K562 (cell line): ENCODE results near the gene ADAT3. TPM values are rescaled to one million over a fixed set of nuclear protein-coding genes. Genes with fewer than 3 reads are reported as not detected.

ENCODE experiments used
- ATAC-seq: fragments of 200-7000 bp; cut with Tn5 transposase; 3 replicates; pipeline ENCODE4 v1.9.1; 2020; ENCODE audit warnings: moderate library complexity
- BruUV-seq: library from RNA; stranded (reverse); fragments of 400-500 nt; replicated peaks from 2 replicates; lab custom pipeline; 2021; lab: Mats Ljungman, UMichigan
- CTCF ChIA-PET: fragments of 300-600 bp; formaldehyde crosslinking; extraction: SDS; loops from one replicate; lab custom pipeline; 2021; ENCODE audit warnings: low intra/inter-chr PET ratio; lab: Yijun Ruan, JAX
- POLR2A ChIA-PET: fragments of 300-600, 350-650 bp; sonication (Branson Sonifier 250); formaldehyde crosslinking; extraction: SDS; loops from one replicate; lab custom pipeline; 2021; ENCODE audit warnings: antibody characterized with exemption, inconsistent platforms; lab: Yijun Ruan, JAX
- DNase-seq, 4 experiments: peaks; one replicate each; pipeline versions ENCODE4 v3.0.0 to v3.0.0-alpha.2; 2011 to 2018; ENCODE audit warnings: low spot score in 3 of 4, mixed read lengths in 3 of 4; ENCODE audit errors: extremely low read depth in 1 of 4
- FAIRE-seq: peaks from 2 replicates; lab custom pipeline; 2011; peaks lifted over from hg19 to GRCh38; lab: Jason Lieb, UNC
- H2AFZ ChIP-seq: 2 replicates; pipeline ENCODE4 v1.6.0; 2011; ENCODE audit warnings: low read depth, low read length, control low read depth, inconsistent platforms
- H3K27ac ChIP-seq: fragments of 200-600 bp; 3 replicates; pipeline ENCODE4 v1.8.0; 2011; ENCODE audit warnings: low read depth, mild to moderate bottlenecking, control low read depth, inconsistent platforms, low read length, moderate library complexity, mixed read lengths; ENCODE audit errors: extremely low read depth
- H3K27me3 ChIP-seq, 2 experiments: fragments of 300-600 bp in 1 of 2; 2 replicates in 1 of 2; 3 replicates in 1 of 2; pipeline versions ENCODE4 v1.6.0 to v1.8.0; 2011; ENCODE audit warnings: inconsistent platforms in 2 of 2, low read length in 2 of 2, mild to moderate bottlenecking in 1 of 2, mixed read lengths in 1 of 2, moderate library complexity in 1 of 2; ENCODE audit not compliant: control insufficient read depth in 2 of 2, insufficient read depth in 2 of 2
- H3K36me3 ChIP-seq: fragments of 300-600 bp; 3 replicates; pipeline ENCODE4 v1.8.0; 2011; ENCODE audit warnings: mild to moderate bottlenecking, low read length, inconsistent platforms; ENCODE audit not compliant: control insufficient read depth, insufficient read depth
- H3K4me1 ChIP-seq, 2 experiments: fragments of 200-600 bp in 1 of 2; replicated peaks in 1 of 2; 2 replicates in 1 of 2; 3 replicates in 1 of 2; pipeline versions ENCODE4 v1.5.1 to v1.8.0; 2011; ENCODE audit warnings: inconsistent platforms in 2 of 2, low read length in 2 of 2, mild to moderate bottlenecking in 1 of 2, mixed read lengths in 1 of 2, moderate library complexity in 1 of 2; ENCODE audit not compliant: control insufficient read depth in 2 of 2, insufficient read depth in 2 of 2
- H3K4me2 ChIP-seq: 2 replicates; pipeline ENCODE4 v1.6.1; 2011; ENCODE audit warnings: low read length, control low read depth, inconsistent platforms, mixed read lengths; ENCODE audit not compliant: insufficient read depth
- H3K4me3 ChIP-seq: fragments of 200-600 bp; sonication (generic), shearing (Covaris generic); 2 replicates; pipeline ENCODE4 v1.5.1; 2016; ENCODE audit warnings: control low read depth, inconsistent platforms
- H3K79me2 ChIP-seq: fragments of 200-600 bp; 3 replicates; pipeline ENCODE4 v1.8.0; 2011; ENCODE audit warnings: low read length, inconsistent platforms; ENCODE audit not compliant: control insufficient read depth, insufficient read depth
- H3K9ac ChIP-seq, 2 experiments: 2 replicates each; pipeline versions ENCODE4 v1.6.0 to v1.6.1; 2011; ENCODE audit warnings: low read depth in 2 of 2, low read length in 2 of 2, control low read depth in 1 of 2, inconsistent platforms in 1 of 2, mild to moderate bottlenecking in 1 of 2, mixed read lengths in 1 of 2; ENCODE audit not compliant: insufficient read depth in 1 of 2
- H3K9me1 ChIP-seq: one replicate; pipeline ENCODE4 v1.6.0; 2011; ENCODE audit warnings: inconsistent platforms, mild to moderate bottlenecking, low read length, moderate library complexity; ENCODE audit not compliant: control insufficient read depth, insufficient read depth
- H3K9me3 ChIP-seq: replicated peaks from 2 replicates; pipeline ENCODE4 v1.5.1; 2011; ENCODE audit warnings: low read depth, low read length, inconsistent platforms; ENCODE audit not compliant: control insufficient read depth, insufficient read depth
- H4K20me1 ChIP-seq: replicated peaks from 2 replicates; pipeline ENCODE4 v1.6.1; 2011; ENCODE audit warnings: low read length, inconsistent platforms, mixed read lengths; ENCODE audit not compliant: control insufficient read depth, insufficient read depth
- ELF4 ChIP-seq: fragments of 450-650 bp; formaldehyde crosslinking; IDR thresholded peaks from 2 replicates; pipeline ENCODE4 v1.4.0; 2022; ENCODE audit warnings: missing genetic modification characterization
- HNRNPL ChIP-seq: fragments of 200-400 bp; formaldehyde crosslinking; IDR thresholded peaks from 2 replicates; pipeline ENCODE4 v1.6.1; 2017; ENCODE audit warnings: low read depth, mild to moderate bottlenecking, low read length
- POLR2G ChIP-seq: fragments of 200-400 bp; formaldehyde crosslinking; IDR thresholded peaks from 2 replicates; pipeline ENCODE4 v1.6.1; 2017; ENCODE audit warnings: low read depth, mild to moderate bottlenecking, antibody characterized with exemption, low read length, moderate library complexity
- WGBS: fragments of 100-300 bp; shearing (Covaris generic); methylation state at CpG from one replicate; pipeline ENCODE4 v1.1.6; 2016; ENCODE audit warnings: low coverage, mixed read lengths; ENCODE audit not compliant: insufficient coverage; ENCODE audit errors: missing lambda C conversion rate; 5-methylcytosine and 5-hydroxymethylcytosine counted together
- in situ Hi-C: fragments of 300-500 bp; cut with MboI; formaldehyde crosslinking; loops from 4 replicates; pipeline ENCODE4 v1.15.0; 2018; ENCODE audit warnings: inconsistent platforms, mixed read lengths
- intact Hi-C: fragments of 100-400 bp; cut with micrococcal nuclease; formaldehyde crosslinking; loops from 2 replicates; pipeline ENCODE4 v1.14.2; 2022
- polyA plus RNA-seq, 8 experiments: library from polyadenylated mRNA; depleted of rRNA in 4 of 8; stranded (reverse) in 5 of 8; unstranded in 3 of 8; fragments of >200 nt; fragmentation: Nextera tagmentation in 2 of 8; fragmentation: Illumina TruSeq in 1 of 8; extraction: Ambion mirVana in 2 of 8; extraction: Trizol in 1 of 8; gene quantifications; 2 replicates each; pipeline versions ENCODE4 v1.2.1 to v1.2.3, GENCODE V29; 2011 to 2014; ENCODE audit warnings: inconsistent platforms in 1 of 8, missing spikeins in 1 of 8
- total RNA-seq, 7 experiments: library from RNA; depleted of rRNA in 6 of 7; stranded (reverse); fragments of >200 nt in 6 of 7; fragmentation: Illumina TruSeq in 2 of 7; extraction: Trizol in 2 of 7; gene quantifications; 2 replicates each; pipeline versions ENCODE4 v1.2.1 to v1.2.3, GENCODE V29; 2011 to 2021; ENCODE audit warnings: low replicate concordance in 1 of 7

The ADAT3 gene
- total and polyA plus RNA-seq, 9 of the 15 experiments (the other 6 are each of a cell fraction or from before 2014, with no cell fraction given): 0.67 to 15.6 (median 7.8) TPM; not detected in 4

DNA sequence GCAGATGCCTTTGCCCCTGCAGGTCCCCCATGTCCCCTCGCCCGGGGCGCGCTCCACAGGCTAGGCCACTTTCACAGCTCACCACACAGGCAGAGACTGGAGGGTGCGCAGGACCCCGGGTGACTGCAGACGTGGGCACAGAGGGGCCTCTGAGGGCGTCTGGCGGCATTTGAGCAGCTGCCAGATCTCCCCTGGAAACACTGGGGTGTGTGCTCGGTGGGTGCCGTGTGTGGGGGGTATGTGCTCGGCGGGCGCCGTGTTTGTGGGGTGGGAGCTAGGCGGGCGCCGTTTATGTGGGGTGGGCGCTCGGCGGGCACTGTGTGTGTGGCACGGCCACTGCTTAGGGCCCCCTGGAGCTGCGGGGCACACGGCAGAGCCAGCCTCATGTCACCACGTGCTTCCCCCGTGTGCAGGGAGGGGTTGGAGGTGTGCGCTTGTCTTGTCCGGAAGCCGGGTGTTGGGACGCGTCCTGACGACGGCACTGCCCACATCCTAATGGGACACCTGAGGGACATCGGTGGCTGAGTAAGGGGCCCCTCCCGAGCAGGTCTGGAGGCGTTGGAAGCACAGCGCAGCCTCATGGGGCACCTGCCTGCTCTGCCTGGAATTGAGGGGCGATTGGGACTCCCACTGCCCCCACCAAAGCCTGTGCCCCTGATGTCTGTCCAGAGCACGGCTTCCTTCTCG lies 52.5 kb downstream of the ADAT3 start:
- DNase-seq: no peak
- FAIRE-seq: no peak
- no peak for ATAC-seq
- intact Hi-C loops: no loop called here
- TF ChIP-seq ELF4 (CRISPR knock-in tag) (no peak), HNRNPL (peak; percentile 37; the same call in 1 of the 2 replicates), POLR2G (0 out of 2 replicates have a peak, but pooled peaks have one; percentile 10)
- H3K4me1 ChIP-seq: peaks cover 0 to 70% of the 10 kb centered on the region in 2 experiments; a peak in 2 of 5 replicates
- no peak overlapping the region for H3K27ac ChIP-seq
- in situ Hi-C loops: no loop called here
- peaks cover 36% of the 10 kb centered on the region; the same call in 1 of the 3 replicates for H3K36me3 ChIP-seq
- H3K27me3 ChIP-seq: no peaks in the 10 kb centered on the region
- peaks cover 75% of the 10 kb centered on the region for H3K79me2 ChIP-seq
- H2AFZ ChIP-seq: no peak overlapping the region
- H3K9me3 ChIP-seq: no peaks in the 10 kb centered on the region
- ChIA-PET POLR2A (interaction anchor here (1.1 kb wide), 1 partner anchor 10 kb away, joined by 4 read pairs; no protein-coding TSS in a partner anchor), CTCF (no interaction called here)
- no peak overlapping the region for H3K4me3 ChIP-seq
- no TSS peak for BruUV-seq
- no peaks in the 10 kb centered on the region for H3K9me1 ChIP-seq
- WGBS: 82% methylated on average over 27 of the region's 40 CpGs
- no peak overlapping the region; a peak in 1 of 4 replicates for H3K9ac ChIP-seq
- H4K20me1 ChIP-seq: peaks cover 18% of the 10 kb centered on the region
- H3K4me2 ChIP-seq: no peak overlapping the region
